Parathyroid adenoma (tissue), 2 donors: ENCODE measurements around the gene EVA1C.

Experiments used
- H2AFZ ChIP-seq: fragments of 300-600 bp; sonication (generic); one replicate; pipeline ENCODE4 v1.7.0; 2017; ENCODE audit warnings: antibody characterized with exemption, mild to moderate bottlenecking
- H3K27ac ChIP-seq: fragments of 300-600 bp; sonication (generic); one replicate; pipeline ENCODE4 v1.7.0; 2017
- H3K27me3 ChIP-seq: fragments of 300-600 bp; sonication (generic); one replicate; pipeline ENCODE4 v1.7.0; 2017; ENCODE audit warnings: low read length; ENCODE audit not compliant: control insufficient read depth, insufficient read depth
- H3K36me3 ChIP-seq: fragments of 300-600 bp; sonication (generic); one replicate; pipeline ENCODE4 v1.7.0; 2017; ENCODE audit warnings: low read length; ENCODE audit not compliant: control insufficient read depth, insufficient read depth
- H3K4me1 ChIP-seq: fragments of 300-600 bp; sonication (generic); one replicate; pipeline ENCODE4 v1.7.0; 2017; ENCODE audit warnings: control low read depth
- H3K4me2 ChIP-seq: fragments of 300-600 bp; sonication (generic); one replicate; pipeline ENCODE4 v1.7.0; 2017; ENCODE audit warnings: low read length
- H3K4me3 ChIP-seq: fragments of 300-600 bp; sonication (generic); one replicate; pipeline ENCODE4 v1.7.0; 2017; ENCODE audit warnings: low read depth, low read length
- H3K79me2 ChIP-seq: fragments of 300-600 bp; sonication (generic); one replicate; pipeline ENCODE4 v1.7.0; 2017; ENCODE audit warnings: control low read depth
- H3K9ac ChIP-seq: fragments of 300-600 bp; sonication (generic); one replicate; pipeline ENCODE4 v1.7.0; 2017; ENCODE audit warnings: mild to moderate bottlenecking
- H3K9me3 ChIP-seq: fragments of 300-600 bp; sonication (generic); one replicate; pipeline ENCODE4 v1.7.0; 2017; ENCODE audit warnings: low read length; ENCODE audit not compliant: control insufficient read depth
- CTCF ChIP-seq: fragments of 300-600 bp; sonication (generic); IDR thresholded peaks from one replicate; pipeline ENCODE4 v1.7.0; 2017; ENCODE audit warnings: antibody characterized with exemption, mild to moderate bottlenecking
- donor health status: primary hyperparathyroidism.

EVA1C gene

GRCh38 chr21:32481875-32482408, 69.4 kb downstream of the EVA1C start:
- no peak overlapping the region for H3K27ac ChIP-seq

GRCh38 chr21:32482565-32483292, 70.2 kb downstream of the EVA1C start:
- no peak for TF ChIP-seq CTCF
- no peaks in the 10 kb centered on the region for H3K27me3 ChIP-seq
- no peaks in the 10 kb centered on the region for H3K36me3 ChIP-seq
- no peaks in the 10 kb centered on the region for H3K9me3 ChIP-seq
- H3K4me3 ChIP-seq: no peak overlapping the region
- H3K9ac ChIP-seq: no peak overlapping the region
- H3K27ac ChIP-seq: no peak overlapping the region
- no peaks in the 10 kb centered on the region for H3K79me2 ChIP-seq
- H3K4me2 ChIP-seq: no peak overlapping the region
- H2AFZ ChIP-seq: no peak overlapping the region
- no peaks in the 10 kb centered on the region for H3K4me1 ChIP-seq

More at GRCh38 chr21:32481875-32482408, 69.4 kb downstream of the EVA1C start:
- Histone ChIP-seq H2AFZ (no peak overlapping the region), H3K4me3 (no peak overlapping the region), H3K27me3 (no peaks in the 10 kb centered on the region), H3K4me1 (no peaks in the 10 kb centered on the region), H3K4me2 (no peak overlapping the region), H3K79me2 (no peaks in the 10 kb centered on the region), H3K9ac (no peak overlapping the region), H3K9me3 (no peaks in the 10 kb centered on the region), H3K36me3 (no peaks in the 10 kb centered on the region)
- TF ChIP-seq CTCF: no peak

GRCh38 chr21:32483293-32483595, 70.7 kb downstream of the EVA1C start:
- no peak for TF ChIP-seq CTCF
- Histone ChIP-seq H3K4me3 (no peak overlapping the region), H3K79me2 (no peaks in the 10 kb centered on the region), H2AFZ (no peak overlapping the region), H3K27me3 (no peaks in the 10 kb centered on the region), H3K4me2 (no peak overlapping the region), H3K4me1 (no peaks in the 10 kb centered on the region), H3K9me3 (no peaks in the 10 kb centered on the region), H3K9ac (no peak overlapping the region), H3K36me3 (no peaks in the 10 kb centered on the region), H3K27ac (no peak overlapping the region)

- no peaks in the 10 kb centered on the region for H3K27me3 ChIP-seq
- no peaks in the 10 kb centered on the region for H3K9me3 ChIP-seq
- no peaks in the 10 kb centered on the region for H3K36me3 ChIP-seq
- H2AFZ ChIP-seq: no peak overlapping the region
- TF ChIP-seq CTCF: no peak
- H3K79me2 ChIP-seq: no peaks in the 10 kb centered on the region
- no peaks in the 10 kb centered on the region for H3K4me1 ChIP-seq
- H3K4me2 ChIP-seq: no peak overlapping the region
- H3K4me3 ChIP-seq: no peak overlapping the region
- no peak overlapping the region for H3K27ac ChIP-seq
- no peak overlapping the region for H3K9ac ChIP-seq
These were observed 72.3 kb downstream of the EVA1C start for GRCh38 chr21:32484706-32485380.
